Measurements from ENCODE around the gene AHDC1.

DNA sequence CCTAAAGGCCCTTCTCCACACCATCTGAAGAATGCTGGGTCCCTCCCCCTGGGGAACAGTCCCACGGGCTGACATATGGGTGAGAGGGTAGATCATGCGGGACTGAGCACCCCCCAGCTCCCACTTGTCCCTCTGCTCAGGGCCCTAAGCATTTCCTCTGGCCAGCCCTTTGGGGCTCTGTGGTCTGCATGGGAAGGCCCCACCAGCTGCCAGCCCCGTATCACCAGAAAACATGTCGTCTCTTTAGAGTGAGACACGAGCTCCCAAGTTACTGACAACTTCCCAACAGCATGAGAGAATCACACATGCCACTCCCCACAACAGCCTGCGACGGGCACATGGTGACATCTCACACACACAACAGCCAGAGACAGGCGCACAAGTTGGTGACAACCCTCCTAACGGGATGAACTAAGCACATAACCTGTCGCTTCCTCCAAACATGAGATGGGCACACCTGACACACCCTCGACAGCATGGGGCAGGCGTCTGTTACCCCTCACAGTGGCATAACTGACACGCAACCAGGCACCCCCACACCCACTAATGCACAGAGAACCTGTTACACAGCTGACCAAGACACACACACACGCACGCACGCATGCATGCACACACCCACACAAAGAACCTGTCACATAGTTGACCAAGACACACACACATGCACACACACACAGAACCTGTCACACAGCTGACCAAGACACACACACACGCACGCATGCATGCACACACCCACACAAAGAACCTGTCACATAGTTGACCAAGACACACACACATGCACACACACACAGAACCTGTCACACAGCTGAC lies 41.2 kb downstream of the AHDC1 start:
- TF ChIP-seq EZH2 (IDR thresholded peaks at IDR 0.05; ENCODE audit: insufficient read depth, poor library complexity, severe bottlenecking) (no peak), EZH2phosphoT487 (IDR thresholded peaks at IDR 0.05; ENCODE audit: insufficient read depth, low read depth) (no peak)
